Measurements from ENCODE around the gene GJA4.
A peak's percentile ranks its signal among the peaks of the same experiment; 100 is the strongest.
"Not testable (repeated sequence)": the region's sequence is repeated elsewhere in the genome, so short reads cannot be mapped to it uniquely, and the experiment has no call there.

GJA4 gene

DNA sequence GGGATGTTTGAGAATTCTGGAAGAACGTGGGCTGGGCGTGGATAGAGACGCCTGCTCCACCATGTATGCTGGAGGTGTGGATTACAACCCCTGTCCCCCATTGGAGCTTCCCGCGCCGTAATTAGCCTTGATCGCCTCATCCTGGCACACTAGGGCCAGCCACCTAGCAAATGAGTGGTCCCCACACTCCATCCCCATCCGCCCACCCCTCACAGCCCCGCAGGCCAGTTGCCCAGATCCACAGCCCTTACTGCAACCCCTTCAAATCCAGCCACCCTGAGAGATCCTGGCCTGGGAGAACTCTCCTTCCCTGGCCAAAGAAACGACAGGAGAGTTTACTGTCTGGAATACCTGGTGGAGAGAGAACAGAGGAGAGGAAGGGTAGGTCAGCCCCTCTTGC is 375 bp upstream of the GJA4 start:
- no peak for DNase-seq

DNA sequence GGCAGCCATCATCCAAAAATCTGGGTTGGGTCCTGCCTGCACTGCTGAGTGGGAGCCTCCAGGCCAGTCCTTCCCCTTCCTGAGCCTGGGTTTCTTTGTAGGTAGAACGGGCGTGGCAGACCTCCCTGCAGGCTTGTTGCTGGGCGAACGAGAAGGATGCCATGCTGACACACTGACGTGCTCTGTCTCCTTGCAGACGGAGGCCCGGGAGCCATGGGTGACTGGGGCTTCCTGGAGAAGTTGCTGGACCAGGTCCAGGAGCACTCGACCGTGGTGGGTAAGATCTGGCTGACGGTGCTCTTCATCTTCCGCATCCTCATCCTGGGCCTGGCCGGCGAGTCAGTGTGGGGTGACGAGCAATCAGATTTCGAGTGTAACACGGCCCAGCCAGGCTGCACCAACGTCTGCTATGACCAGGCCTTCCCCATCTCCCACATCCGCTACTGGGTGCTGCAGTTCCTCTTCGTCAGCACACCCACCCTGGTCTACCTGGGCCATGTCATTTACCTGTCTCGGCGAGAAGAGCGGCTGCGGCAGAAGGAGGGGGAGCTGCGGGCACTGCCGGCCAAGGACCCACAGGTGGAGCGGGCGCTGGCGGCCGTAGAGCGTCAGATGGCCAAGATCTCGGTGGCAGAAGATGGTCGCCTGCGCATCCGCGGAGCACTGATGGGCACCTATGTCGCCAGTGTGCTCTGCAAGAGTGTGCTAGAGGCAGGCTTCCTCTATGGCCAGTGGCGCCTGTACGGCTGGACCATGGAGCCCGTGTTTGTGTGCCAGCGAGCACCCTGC is 1.4 kb downstream of the GJA4 start:
- DNase-seq = no peak

DNA sequence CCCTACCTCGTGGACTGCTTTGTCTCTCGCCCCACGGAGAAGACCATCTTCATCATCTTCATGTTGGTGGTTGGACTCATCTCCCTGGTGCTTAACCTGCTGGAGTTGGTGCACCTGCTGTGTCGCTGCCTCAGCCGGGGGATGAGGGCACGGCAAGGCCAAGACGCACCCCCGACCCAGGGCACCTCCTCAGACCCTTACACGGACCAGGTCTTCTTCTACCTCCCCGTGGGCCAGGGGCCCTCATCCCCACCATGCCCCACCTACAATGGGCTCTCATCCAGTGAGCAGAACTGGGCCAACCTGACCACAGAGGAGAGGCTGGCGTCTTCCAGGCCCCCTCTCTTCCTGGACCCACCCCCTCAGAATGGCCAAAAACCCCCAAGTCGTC is 2.0 kb downstream of the GJA4 start:
- DNase-seq = no peak

DNA sequence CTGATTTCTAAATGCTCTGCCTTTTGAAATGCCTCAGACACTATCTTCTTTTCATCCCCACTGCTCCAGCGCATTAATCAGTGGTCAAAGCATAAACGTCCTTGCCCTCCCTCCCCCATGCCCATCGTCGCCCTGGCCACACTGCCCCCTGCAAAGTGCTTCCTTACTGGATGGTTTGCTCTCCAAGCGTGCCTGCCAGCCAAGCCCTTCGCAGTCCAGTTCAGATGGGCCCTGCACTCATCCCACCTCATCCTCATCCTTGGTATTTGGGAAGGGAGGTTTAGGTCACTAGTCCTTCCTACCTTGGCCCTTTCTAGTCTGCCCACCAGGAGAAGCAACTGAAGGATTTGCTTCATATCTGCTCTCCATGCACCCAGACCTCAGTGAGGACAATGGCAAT is 3.1 kb downstream of the GJA4 start:
- DNase-seq = no peak

DNA sequence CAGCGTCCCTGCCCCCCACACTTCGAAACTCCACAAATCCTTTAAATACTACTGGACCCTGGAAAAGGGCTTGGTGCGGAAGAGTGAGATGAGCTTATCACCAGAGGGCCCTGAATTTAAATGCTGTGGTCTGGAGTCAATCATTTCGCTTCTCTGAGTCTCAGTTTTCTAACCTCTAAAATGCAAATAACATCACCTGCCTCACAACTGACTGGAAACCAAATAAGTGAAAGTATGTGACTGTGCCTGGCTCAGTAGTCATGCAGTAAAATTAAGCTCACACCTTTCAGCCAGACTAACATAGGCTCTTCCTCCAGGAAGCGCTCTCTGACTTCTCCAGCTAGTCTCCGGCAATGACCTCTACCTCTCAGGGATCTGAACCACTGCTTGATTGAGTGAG is 4.2 kb downstream of the GJA4 start:
- DNase-seq = no peak

DNA sequence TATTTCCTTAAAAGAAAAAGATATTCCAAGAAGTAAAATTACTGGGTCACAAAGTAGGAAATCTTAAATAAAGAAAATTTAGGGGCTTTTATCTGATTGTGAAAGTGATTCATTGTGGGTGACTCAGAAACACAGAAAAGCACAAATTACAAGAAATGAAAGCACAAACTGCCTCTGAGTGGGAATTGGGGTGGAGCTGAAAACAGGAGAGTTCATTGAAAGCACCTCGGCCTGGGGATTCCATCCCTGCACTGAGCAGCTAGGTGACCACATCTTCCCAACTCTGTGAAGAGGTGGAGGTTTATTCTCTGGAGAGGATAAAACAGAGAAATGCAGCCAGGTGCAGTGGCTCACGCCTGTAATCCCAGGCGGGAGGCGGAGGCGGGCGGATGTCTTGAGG is 7.4 kb downstream of the GJA4 start:
- DNase-seq = peak; percentile 65

DNA sequence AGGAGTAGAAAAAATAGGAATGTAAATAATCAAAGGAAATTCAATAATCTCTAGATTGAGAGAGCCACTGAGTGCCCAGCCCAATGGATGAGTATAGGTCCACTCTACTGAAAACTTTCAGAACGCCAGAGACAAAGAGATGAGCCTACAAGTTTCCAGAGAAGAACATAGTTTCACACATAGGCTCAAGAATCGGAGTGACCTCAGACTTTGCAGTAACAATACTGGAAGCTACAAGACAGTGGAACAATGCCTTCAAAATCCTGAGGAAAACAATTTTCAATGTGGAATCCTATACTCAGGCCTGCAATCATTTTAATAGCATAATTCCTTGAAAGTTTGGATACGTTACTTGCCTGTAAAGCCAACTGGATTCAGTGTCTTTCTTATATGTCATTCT is 11.0 kb downstream of the GJA4 start:
- DNase-seq = no peak

DNA sequence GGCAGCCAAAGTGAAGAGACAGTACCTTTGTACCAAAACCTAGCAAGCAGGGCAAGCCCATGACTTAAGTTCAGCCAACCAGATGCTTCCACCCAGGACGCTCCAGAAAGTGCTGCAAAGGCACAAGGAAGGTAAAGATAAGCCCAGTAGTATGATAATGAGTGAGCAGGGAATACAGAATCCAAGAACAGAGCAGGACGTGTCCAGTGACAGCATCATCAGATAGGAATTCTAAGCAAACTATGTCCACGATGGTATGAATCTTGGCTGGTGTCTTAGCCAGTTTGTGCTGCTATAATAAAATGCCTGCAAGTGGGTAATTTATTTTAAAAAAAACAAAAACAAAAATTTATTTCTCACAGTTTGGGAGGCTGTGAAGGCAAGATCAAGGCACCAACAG is 13.6 kb downstream of the GJA4 start:
- no peak for DNase-seq

DNA sequence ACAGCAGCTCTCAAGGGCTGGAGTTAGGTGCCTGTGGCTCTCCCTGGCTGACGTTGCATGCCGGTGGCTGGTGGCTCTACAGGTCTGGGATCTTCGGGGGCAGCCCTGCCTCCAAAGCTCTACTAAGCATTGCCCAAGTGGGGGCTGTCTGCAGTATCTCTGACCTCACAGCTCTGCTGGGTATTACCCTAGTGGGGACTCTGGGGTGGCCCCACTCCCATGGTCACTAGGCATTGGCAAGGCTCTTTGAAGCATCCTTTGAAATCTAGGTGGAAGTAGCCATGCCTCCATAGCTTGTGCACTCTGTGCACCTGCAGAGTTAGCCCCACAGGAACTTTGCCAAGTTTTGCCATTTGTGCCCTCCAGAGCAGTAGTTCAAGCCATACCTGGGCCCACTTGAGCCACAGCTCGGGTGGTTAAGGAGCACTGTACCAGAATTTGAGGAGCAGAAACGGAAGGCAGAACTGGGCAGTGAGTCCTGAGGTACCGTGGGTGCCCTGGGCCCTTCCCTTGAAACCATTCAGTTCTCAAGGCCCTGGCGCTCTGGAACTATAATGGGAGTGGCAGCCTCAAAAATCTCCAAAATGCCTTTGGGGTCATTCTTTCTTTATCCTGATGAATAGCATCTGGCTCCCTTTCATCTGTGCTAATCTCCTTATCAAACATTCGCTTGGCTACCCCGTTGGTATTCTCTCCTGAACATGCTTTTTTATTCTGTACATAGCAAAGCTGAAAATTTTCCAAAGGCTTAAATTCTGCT is 15.4 kb downstream of the GJA4 start:
- DNase-seq = no peak

DNA sequence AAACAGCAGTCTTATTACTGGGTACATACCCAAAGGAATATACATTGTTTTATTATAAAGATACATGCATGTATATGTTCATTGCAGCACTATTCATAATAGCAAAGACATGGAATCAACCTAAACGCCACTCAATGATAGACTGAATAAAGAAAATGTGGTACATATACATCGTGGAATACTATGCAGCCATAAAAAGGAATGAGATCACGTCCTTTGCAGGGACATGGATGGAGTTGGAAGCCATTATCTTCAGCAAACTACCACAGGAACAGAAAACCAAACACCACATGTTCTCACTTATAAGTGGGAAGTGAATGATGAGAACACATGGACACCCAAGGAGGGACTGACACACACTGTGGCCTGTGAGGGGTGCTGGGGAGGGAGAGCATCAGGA is 18.0 kb downstream of the GJA4 start:
- not testable (repeated sequence) for DNase-seq

DNA sequence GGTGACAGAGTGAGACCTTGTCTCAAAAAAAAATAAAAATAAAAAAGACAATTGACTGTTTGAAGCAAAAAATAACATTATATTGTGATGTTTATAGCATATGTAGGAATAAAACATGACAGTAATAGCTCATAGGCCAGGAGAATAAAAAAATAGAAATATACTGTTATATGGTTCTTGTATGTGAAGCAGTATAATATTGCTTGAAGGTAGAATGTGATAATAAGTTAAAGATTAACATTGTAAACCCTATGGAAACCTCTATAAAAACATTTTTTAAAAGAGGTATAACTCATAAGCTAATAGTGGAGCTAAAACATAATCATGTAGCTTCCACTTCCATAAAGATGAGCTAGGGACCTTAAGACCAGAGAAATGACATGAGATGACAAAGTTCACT is 23.5 kb downstream of the GJA4 start:
- no peak for DNase-seq

DNA sequence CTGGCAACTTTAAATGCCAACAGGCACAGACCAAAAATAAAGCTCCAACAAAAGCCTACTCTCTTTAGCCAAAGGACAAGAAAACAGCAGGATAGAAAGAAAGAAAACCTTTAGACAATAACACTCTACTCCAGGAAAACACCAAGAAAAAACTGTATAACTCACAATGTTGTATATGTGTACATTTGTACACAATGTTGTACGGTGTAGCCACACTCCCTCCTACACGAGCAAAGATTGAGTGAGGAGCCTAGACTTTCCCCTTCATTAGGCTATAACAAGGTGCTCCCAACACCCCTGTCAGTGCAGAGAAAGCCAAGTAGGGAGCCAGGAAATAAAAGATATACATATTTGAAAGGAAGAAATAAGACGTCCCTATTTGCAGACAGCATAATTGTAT is 24.0 kb downstream of the GJA4 start:
- DNase-seq = no peak

DNA sequence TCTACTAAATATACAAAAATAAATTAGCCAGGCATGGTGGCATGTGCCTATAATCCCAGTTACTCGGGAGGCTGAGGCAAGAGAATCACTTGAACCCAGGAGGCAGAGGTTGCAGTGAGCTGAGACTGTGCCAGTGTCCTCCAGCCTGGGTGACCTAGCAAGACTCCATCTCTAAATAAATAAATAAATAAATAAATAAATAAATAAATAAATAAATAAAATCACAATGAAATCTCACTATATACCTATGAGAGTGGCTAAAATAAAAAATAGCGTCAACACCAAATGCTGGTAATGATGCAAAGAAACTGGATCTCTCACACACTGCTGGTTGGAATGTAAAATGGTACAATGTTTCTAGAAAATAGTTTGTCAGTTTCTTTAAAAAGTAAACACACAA is 26.1 kb downstream of the GJA4 start:
- DNase-seq = not testable (repeated sequence)

DNA sequence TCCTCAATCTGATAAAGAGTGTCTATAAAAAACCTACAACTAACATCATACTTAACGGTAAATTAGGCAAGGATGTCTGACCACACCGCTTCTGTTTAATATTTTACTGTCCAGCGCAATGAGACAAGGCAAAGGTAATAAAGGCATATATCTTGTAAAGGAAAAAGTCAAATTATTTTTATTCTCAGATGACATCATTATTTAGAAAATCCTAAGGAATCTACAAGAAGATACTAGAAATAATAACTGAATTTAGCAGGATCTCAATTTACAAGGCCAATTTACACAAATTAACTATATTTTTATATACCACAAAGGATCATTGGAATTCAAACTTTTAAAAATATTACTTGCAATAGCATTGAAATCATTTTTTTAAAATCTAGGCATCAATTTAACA is 29.4 kb downstream of the GJA4 start:
- DNase-seq = no peak

DNA sequence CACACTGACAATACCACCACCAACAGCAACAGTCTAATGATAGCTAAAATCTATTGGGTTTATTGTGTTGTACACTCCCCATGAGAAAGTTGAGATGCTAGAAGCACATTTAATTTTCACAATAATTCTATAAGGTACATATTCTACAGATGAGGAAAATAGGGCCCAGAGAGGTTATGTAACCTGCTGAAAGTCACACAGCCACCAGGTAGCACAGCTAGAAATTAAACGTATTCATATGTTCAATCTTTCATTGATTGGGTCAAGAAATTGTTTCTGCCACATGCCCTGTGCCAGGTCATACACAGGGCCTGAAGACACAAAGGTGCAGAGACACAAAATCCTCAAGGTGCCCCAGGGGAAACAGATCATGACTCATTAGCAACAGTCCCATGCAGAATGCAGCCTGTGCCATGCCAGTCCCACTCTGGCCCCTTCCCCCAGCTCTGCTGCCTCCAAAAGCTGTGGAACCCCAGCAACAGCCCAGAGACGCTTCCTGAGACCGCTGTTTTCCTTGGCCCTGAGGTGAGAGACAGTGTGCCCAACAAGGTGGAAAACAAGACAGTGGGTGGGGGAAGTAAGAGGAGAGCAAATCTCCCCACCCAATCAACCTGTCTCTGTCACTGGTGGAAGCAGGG is 32.1 kb downstream of the GJA4 start:
- DNase-seq = no peak

DNA sequence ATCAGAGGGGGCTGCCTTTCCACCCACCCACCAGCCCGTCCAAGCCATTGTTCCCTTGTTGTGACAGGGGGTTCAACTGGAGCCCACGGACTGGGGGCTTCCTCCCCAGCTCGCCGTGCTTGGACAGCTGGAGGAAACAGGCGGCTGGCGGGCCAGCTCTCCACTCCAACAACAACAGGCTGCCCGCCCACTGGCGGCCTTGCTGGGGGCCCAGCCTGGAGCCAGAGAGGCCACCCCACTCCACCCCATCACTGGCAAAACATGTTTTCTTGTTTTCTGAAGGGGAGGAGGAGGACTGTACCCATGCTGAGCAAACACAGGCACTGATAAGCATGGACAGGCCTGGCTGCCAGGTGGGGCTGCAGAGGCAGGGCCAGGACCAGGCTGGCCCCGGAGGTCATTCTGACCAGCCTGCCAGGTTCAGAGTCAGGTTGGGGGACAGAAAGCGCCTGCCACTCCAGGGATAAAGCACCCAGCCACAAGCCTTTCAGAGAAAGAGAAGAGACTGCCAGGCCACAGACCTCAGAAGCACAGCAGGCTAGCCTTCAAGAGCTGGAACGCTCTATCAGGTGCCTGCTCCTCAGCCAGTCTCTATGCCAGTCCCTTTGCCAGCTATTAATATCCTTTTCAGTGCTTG is 32.8 kb downstream of the GJA4 start:
- DNase-seq = no peak

DNA sequence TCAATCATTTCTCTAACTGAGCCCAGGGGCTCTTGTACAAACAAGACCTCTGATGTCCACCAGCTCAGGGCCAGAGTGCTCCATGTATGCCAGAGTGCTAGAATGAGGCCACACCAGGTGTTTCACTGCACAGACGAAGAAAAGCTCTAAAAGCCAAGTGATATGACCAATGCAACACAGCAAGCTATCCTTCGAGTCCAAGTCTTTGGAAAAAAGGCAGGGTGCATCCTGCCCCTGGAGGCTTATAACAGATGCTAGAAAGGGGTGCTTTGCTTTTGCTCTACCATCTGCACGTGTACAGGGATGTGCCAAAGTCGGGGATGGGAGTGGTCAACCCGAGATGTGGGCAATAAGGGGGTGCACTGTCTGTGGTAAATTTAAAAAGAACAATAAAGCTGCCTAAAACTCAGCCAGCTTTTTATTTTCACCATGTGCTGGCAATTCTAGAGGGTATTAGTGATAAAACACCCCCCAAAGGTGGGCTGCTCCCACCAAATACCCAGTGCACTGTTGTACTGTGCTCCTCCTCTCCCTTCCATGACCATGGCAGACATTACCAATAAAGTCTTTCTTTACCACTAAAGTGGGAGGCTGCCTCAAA is 34.6 kb downstream of the GJA4 start:
- DNase-seq = no peak

DNA sequence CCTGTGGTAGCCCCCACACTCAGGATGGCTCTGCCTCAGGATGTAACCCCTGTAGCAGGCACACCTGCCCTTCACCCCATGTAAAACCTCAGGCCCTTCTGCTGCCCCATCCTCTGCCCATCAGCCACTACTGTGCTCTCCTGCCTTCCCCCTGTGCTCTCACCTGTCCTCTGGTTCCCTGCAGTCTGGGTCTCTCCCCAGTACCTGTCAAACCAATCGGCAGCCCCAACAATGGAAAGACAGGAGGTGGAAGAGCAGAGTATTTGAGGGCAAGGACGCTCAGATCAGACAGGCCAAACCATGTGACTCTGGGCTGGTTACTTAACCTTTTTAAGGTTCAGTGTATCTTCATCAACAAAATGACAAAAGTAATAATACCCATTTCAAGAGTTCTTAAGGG is 35.8 kb downstream of the GJA4 start:
- DNase-seq = no peak

DNA sequence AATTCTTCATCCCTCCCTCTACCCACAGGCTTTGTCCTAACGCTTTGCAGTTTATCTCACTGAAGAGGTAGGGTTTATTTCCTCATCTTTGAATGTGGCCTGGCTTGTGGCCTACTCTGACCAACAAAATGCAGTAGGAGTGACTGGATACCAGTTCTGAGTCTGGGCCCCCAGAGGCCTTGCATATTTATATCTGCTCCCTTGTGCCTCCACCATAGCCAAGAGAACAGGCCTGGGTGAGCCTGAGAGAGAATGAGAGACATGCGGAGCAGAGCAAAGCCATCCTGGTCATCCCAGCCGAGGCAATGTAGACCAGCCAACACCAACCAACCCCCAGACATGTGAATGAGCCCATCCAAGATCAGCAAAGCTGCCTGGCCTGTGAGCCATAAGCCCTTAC is 36.5 kb downstream of the GJA4 start:
- DNase-seq = no peak

DNA sequence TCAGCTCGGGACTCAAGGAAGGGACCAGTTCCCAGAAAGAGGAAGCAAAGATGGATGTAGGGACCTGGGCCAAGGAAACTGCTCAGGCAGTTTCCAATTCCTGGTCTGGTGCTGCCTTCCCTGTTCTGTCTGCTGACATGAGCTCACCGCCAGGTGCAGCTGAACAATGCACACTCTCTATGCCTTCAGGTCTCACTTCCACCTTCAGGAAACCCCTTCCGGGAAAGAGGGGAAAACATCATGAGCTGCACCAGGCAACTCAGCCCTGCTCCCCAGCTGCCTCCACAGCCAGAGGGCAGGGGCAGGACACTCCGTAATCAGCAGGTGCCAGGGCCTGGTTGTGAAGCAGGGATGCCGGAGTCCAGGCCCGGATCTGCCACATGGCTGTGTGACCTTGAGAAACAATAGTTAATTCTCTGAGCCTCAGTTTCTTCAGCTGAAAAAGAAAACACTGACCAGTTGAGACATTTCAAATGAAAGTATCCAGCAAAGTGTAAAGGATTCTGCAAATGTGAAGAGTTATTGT is 39.0 kb downstream of the GJA4 start:
- DNase-seq = no peak

DNA sequence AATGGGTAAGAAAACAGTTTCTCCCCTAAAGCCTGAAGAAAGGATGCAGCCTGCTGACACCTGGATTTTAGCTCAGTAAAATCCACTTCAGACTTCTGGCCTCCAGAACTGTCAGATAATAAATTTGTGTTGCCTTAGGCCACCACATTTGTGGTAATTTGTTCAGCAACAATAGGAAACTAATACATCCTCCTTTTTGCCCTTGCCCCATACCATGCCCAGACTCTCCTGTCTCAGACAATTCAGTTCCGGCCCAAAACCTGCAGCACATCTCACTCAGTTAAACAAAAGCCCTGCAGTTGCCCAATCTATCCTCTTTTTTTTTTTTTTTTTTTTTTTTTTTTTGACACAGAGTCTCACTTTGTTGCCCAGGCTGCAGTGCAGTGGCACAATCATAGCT is 40.9 kb downstream of the GJA4 start:
- DNase-seq = no peak

DNA sequence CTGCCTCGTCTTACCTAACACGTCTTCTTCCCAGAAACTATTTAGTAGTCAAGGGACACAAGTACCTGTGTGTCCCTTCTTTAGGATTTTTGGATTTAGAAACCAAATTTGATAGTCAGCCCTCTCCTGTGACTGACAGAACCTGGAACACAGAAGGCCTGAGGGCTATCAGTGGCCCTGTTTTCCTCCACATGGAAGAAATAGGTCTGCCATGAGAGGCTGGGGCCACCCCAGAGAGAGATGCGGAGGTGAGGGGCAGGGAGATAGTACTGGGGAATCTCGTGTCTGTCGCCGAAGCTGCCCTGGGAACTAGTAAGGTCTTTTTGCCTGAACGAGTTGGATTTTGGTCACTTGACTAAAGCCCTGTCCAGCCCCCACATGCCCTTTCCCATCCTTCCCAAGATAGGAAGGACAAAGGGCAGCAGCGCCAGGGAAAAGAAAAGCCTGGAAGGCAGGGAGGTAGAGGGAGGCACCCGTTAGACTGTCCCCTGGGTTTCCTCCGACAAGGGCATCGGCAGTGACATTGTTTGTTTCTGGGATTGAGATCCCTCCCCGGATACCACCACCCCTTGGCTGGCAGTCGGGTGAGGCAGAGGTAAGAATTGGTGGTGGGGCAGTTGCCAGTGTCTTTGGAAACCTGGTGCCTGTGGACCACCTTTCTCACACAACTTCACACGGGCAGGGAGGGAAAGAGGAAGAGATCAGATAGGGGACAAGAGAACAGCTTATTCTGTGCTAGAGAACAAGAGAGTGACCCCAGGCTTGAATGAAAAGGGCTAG is 46.9 kb downstream of the GJA4 start:
- no peak for DNase-seq

All from suppressor macrophage treated with lipopolysaccharide for 4 hours (primary cell).